ENCODE results near the gene UNC5A. TPM values are rescaled to one million over a fixed set of nuclear protein-coding genes. Genes with fewer than 3 reads are reported as not detected.
A peak's percentile ranks its signal among the peaks of the same experiment; 100 is the strongest.

Gene UNC5A
- total RNA-seq, 6 experiments from 2014 or later = not detected

DNA sequence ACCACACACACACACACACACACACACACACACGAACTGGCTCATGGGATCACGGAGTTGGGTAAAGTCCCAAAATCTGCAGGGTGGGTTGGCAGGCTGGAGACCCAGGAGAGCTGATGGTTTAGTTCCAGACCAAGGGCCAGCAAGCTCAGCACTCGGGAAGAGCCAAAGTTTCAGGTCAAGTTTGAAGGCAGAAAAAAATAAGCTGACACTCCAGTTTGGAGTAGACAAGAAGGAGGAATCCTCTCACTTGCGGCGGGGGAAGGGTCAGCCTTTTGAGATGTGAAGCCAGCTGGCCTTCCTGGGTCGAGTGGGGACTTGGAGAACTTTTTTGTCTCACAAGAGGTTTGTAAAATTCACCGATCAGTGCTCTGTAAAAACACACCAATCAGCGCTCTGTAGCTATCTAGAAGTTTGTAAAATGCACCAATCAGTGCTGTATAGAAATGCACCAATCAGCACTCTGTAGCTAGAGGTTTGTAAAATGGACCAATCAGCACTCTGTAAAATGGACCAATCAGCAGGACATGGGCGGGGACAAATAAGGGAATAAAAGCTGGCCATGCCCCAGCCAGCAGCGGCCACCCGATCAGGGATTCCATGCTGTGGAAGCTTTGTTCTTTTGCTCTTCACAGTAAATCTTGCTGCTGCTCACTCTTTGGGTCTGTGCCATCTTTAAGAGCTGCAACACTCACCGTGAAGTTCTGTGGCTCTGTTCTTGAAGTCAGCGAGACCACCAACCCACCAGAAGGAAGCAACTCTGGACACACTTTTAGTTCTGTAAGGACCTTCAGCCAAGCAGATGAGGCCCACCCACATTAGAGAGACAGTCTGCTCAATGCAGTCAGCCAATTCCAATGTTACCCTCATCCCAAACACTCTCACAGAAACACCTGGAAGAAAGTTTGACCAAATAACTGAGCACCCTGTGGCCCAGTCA lies 37.8 kb upstream of the UNC5A start:
- no peak for ATAC-seq
- Histone ChIP-seq H3K27me3 (no peaks in the 10 kb centered on the region), H3K27ac (no peak overlapping the region), H3K4me1 (no peaks in the 10 kb centered on the region), H3K36me3 (no peaks in the 10 kb centered on the region), H3K4me3 (no peak overlapping the region), H3K9me3 (no peaks in the 10 kb centered on the region)
- intact Hi-C loops (cut with DNase I) = no loop called here
- peak in 1 of 3 donors; percentile 13 for DNase-seq
- 64% methylated on average over 9 of the region's 13 CpGs for WGBS (ENCODE audit: insufficient coverage, low coverage, low lambda C conversion rate, missing lambda C conversion rate)
- TF ChIP-seq, protein P1, sequence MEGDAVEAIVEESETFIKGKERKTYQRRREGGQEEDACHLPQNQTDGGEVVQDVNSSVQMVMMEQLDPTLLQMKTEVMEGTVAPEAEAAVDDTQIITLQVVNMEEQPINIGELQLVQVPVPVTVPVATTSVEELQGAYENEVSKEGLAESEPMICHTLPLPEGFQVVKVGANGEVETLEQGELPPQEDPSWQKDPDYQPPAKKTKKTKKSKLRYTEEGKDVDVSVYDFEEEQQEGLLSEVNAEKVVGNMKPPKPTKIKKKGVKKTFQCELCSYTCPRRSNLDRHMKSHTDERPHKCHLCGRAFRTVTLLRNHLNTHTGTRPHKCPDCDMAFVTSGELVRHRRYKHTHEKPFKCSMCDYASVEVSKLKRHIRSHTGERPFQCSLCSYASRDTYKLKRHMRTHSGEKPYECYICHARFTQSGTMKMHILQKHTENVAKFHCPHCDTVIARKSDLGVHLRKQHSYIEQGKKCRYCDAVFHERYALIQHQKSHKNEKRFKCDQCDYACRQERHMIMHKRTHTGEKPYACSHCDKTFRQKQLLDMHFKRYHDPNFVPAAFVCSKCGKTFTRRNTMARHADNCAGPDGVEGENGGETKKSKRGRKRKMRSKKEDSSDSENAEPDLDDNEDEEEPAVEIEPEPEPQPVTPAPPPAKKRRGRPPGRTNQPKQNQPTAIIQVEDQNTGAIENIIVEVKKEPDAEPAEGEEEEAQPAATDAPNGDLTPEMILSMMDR (IDR thresholded peaks at IDR 0.05) = no peak
- TF ChIP-seq POLR2A (IDR thresholded peaks at IDR 0.05) = no peak

DNA sequence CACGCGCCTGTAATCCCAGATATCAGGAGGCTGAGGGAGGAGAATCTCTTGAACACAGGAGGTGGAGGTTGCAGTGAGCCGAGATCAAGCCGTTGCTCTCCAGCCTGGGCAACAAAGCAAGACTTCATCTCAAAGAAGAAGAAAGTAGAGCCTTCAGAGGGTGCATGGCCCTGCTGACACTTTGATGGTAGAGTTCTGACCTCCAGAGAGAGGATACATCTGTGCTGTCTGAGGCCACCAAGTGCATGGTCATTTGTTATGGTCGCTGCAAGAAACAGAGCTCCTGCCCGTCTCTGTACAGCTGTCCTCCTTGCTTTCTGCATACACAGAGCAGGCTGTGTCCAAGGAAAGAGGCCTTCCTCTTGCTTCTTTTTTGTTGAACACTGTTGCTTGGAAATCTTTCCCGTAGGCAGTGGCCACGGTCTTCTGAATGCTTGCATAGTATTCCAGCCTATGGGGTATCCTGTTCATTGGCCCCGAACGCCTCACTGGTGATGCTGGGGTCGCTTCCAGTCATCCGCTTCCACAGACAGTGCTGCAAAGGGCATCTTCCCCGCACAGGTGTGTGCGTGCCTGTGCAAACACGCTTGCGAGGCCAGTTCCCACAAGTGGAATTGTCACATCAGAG lies 36.8 kb upstream of the UNC5A start:
- DNase-seq (peak in 1 of 3 donors; percentile 19), ATAC-seq (no peak)
- no peak for TF ChIP-seq POLR2A (IDR thresholded peaks at IDR 0.05)
- TF ChIP-seq, protein P1 (IDR thresholded peaks at IDR 0.05) = no peak
- intact Hi-C loops (cut with DNase I) = no loop called here
- Histone ChIP-seq H3K27ac (no peak overlapping the region), H3K4me1 (no peaks in the 10 kb centered on the region), H3K27me3 (no peaks in the 10 kb centered on the region), H3K4me3 (no peak overlapping the region), H3K36me3 (no peaks in the 10 kb centered on the region), H3K9me3 (no peaks in the 10 kb centered on the region)
- WGBS (ENCODE audit: insufficient coverage, low coverage, low lambda C conversion rate, missing lambda C conversion rate) = 45% methylated on average over 2 of the region's 16 CpGs

DNA sequence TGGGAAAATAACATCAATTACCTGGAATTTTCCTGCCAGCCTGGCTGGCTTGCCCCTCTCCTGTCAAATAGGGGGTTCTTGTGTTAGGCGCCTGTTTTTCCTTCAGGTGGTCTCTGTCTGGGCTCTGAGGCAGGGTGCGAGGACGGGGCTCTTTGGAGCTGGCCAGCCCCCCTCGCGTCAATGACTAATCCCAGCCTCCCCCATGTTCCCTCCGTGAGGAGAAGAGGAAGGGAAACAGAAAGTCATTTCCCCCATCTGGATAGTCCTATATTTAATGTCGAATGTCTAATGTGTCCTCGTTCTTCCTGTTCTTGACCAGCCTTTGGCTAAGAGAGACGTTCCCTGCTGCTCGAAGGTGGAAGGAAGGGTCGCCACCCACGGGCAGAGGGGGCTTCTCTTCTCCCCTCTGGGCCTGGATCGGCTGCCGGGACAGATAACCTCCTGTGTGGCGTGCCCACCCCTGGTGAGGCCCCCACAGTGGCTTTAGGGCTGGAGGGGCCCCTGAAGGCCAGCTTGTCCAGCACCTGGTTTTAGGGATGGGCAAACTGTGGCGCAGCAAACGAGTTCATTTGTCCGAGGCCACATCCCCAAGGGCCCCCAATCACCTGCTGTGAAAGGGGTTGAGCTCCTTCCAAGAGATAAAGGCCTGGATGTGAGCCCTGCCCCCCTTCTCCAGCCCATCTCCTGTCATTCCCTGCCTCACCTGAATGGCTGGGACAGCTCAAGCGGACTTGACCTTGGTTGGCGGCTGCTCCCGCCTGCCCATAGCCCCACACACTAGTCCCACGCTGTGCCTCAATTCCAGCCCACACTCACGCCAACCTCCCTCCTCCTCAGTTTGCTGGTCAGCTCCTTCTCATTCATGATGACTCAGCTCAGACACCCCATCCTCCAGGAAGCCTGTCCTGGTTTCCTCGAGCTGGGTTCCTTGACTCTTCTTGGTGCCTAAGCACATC lies 35.9 kb upstream of the UNC5A start:
- Histone ChIP-seq H3K9me3 (no peaks in the 10 kb centered on the region), H3K27me3 (no peaks in the 10 kb centered on the region), H3K36me3 (no peaks in the 10 kb centered on the region), H3K27ac (no peak overlapping the region), H3K4me3 (no peak overlapping the region), H3K4me1 (no peaks in the 10 kb centered on the region)
- 22% methylated on average over 17 of the region's 24 CpGs for WGBS (ENCODE audit: insufficient coverage, low coverage, low lambda C conversion rate, missing lambda C conversion rate)
- no peak for ATAC-seq
- peak in 1 of 3 donors; percentile 35 for DNase-seq
- no peak for TF ChIP-seq POLR2A (IDR thresholded peaks at IDR 0.05)
- TF ChIP-seq, protein P1 (IDR thresholded peaks at IDR 0.05) = no peak
- intact Hi-C loops (cut with DNase I) = no loop called here

DNA sequence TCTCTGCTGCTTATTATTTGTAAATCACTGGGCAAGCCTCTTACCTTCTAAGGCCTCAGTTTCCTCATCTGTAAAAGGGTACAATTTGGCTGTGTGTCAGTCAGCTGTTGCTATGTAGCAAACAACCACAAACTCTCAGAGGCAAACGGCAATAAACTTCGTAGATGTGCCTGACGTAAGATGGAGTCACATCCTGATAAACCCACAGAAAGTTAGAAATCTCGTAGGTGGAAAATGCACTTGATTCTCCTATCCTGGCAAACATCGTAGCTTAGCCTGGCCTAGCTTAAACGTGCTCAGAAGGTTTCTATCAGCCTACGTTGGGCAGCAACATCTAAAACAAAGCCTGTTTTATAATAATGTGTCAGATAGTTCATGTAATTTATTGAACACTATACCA lies 35.0 kb upstream of the UNC5A start:
- H3K9me3 ChIP-seq = no peaks in the 10 kb centered on the region
- DNase-seq (no peak), ATAC-seq (no peak)
- H3K27ac ChIP-seq = no peak overlapping the region
- 31% methylated on average over 7 of the region's 7 CpGs for WGBS (ENCODE audit: insufficient coverage, low coverage, low lambda C conversion rate, missing lambda C conversion rate)
- TF ChIP-seq POLR2A (IDR thresholded peaks at IDR 0.05) = no peak
- TF ChIP-seq, protein P1 (IDR thresholded peaks at IDR 0.05) = no peak
- intact Hi-C loops (cut with DNase I) = no loop called here
- H3K4me3 ChIP-seq = no peak overlapping the region
- no peaks in the 10 kb centered on the region for H3K4me1 ChIP-seq
- H3K27me3 ChIP-seq = no peaks in the 10 kb centered on the region
- no peaks in the 10 kb centered on the region for H3K36me3 ChIP-seq
